Mesothelial cell of epicardium (in vitro differentiated cells): Measurements from ENCODE around the gene PROCA1. TPM values are rescaled to one million over a fixed set of nuclear protein-coding genes. Genes with fewer than 3 reads are reported as not detected.
"Not testable (repeated sequence)": the region's sequence is repeated elsewhere in the genome, so short reads cannot be mapped to it uniquely, and the experiment has no call there.

Experiments used
- DNase-seq, 2 experiments: peaks; one replicate each; pipeline ENCODE4 v3.0.0; 2021; ENCODE audit warnings: low spot score in 2 of 2; ENCODE audit not compliant: unreplicated experiment in 2 of 2
- H3K27ac Mint-ChIP-seq: 2 replicates; pipeline ENCODE4 v1.8.0; 2021; ENCODE audit warnings: mixed read lengths
- H3K27me3 Mint-ChIP-seq: 2 replicates; pipeline ENCODE4 v1.8.0; 2021; ENCODE audit warnings: low read depth, mixed read lengths
- H3K36me3 Mint-ChIP-seq: 2 replicates; pipeline ENCODE4 v1.8.0; 2021; ENCODE audit warnings: mixed read lengths
- H3K4me1 Mint-ChIP-seq: 2 replicates; pipeline ENCODE4 v1.8.0; 2021; ENCODE audit warnings: mixed read lengths
- H3K4me3 Mint-ChIP-seq: 2 replicates; pipeline ENCODE4 v1.8.0; 2021; ENCODE audit warnings: mild to moderate bottlenecking, moderate library complexity, mixed read lengths
- H3K9me3 Mint-ChIP-seq: 2 replicates; pipeline ENCODE4 v1.8.0; 2021; ENCODE audit warnings: mixed read lengths
- total RNA-seq: library from RNA; stranded (reverse); gene quantifications from 3 replicates; pipeline ENCODE4 v1.2.1, GENCODE V29; 2021
- TF ChIP-seq, protein P1 (sequence below): fragments of 200-600 bp; sonication (generic); IDR thresholded peaks from one replicate; pipeline ENCODE4 v1.5.0; 2021; ENCODE audit warnings: antibody characterized with exemption; ENCODE audit not compliant: unreplicated experiment

Gene PROCA1
- total RNA-seq, 1 donor from 2014 or later: 11.7 TPM

- peak overlapping the region; percentile 100 for H3K27ac Mint-ChIP-seq
- no peak for DNase-seq
- peaks cover 9% of the 10 kb centered on the region for H3K9me3 Mint-ChIP-seq
- TF ChIP-seq, protein P1, sequence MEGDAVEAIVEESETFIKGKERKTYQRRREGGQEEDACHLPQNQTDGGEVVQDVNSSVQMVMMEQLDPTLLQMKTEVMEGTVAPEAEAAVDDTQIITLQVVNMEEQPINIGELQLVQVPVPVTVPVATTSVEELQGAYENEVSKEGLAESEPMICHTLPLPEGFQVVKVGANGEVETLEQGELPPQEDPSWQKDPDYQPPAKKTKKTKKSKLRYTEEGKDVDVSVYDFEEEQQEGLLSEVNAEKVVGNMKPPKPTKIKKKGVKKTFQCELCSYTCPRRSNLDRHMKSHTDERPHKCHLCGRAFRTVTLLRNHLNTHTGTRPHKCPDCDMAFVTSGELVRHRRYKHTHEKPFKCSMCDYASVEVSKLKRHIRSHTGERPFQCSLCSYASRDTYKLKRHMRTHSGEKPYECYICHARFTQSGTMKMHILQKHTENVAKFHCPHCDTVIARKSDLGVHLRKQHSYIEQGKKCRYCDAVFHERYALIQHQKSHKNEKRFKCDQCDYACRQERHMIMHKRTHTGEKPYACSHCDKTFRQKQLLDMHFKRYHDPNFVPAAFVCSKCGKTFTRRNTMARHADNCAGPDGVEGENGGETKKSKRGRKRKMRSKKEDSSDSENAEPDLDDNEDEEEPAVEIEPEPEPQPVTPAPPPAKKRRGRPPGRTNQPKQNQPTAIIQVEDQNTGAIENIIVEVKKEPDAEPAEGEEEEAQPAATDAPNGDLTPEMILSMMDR: no peak
- H3K4me1 Mint-ChIP-seq: peaks cover 34% of the 10 kb centered on the region
- peaks cover 28% of the 10 kb centered on the region for H3K36me3 Mint-ChIP-seq
- H3K4me3 Mint-ChIP-seq: peak overlapping the region; percentile 98
- H3K27me3 Mint-ChIP-seq: no peaks in the 10 kb centered on the region
Observed at GRCh38 chr17:28662527-28662829, 49.2 kb downstream of the PROCA1 start.

GRCh38 chr17:28661635-28662526 lies 49.8 kb downstream of the PROCA1 start, which contains the start of the genes SDF2 and SUPT6H:
SDF2 (minus strand) TSS chr17:28661906; CDS start chr17:28661876, 30 bp downstream.
SUPT6H (plus strand) TSS chr17:28662205; CDS start chr17:28673402, 11,197 bp downstream.
- peak; percentile 83 to 94 for DNase-seq
- Mint-ChIP-seq H3K4me1 (peaks cover 34% of the 10 kb centered on the region), H3K4me3 (peak within 1 kb of the TSS; percentile 98), H3K36me3 (peaks cover 27% of the 10 kb centered on the region), H3K27ac (peak within 1 kb of the TSS; percentile 100), H3K9me3 (peaks cover 9% of the 10 kb centered on the region), H3K27me3 (no peaks in the 10 kb centered on the region)
- TF ChIP-seq, protein P1: no peak

- H3K27me3 Mint-ChIP-seq, DNase-seq, H3K27ac Mint-ChIP-seq, H3K9me3 Mint-ChIP-seq: not testable (repeated sequence)
- peaks cover 30% of the 10 kb centered on the region for H3K36me3 Mint-ChIP-seq
- peak overlapping the region; percentile 98 for H3K4me3 Mint-ChIP-seq
- peaks cover 27% of the 10 kb centered on the region for H3K4me1 Mint-ChIP-seq
Observed at GRCh38 chr17:28659497-28659881, 52.2 kb downstream of the PROCA1 start.

GRCh38 chr17:28658766-28659496 lies 52.8 kb downstream of the PROCA1 start:
- H3K36me3 Mint-ChIP-seq: peaks cover 30% of the 10 kb centered on the region
- not testable (repeated sequence) for DNase-seq, H3K27ac Mint-ChIP-seq, H3K9me3 Mint-ChIP-seq, H3K4me3 Mint-ChIP-seq, H3K27me3 Mint-ChIP-seq
- peaks cover 25% of the 10 kb centered on the region for H3K4me1 Mint-ChIP-seq

- H3K36me3 Mint-ChIP-seq: peaks cover 30% of the 10 kb centered on the region
- H3K27ac Mint-ChIP-seq, H3K4me3 Mint-ChIP-seq, DNase-seq, H3K9me3 Mint-ChIP-seq, H3K27me3 Mint-ChIP-seq: not testable (repeated sequence)
- peaks cover 21% of the 10 kb centered on the region for H3K4me1 Mint-ChIP-seq
Observed at GRCh38 chr17:28658342-28658741, 53.3 kb downstream of the PROCA1 start.

DNA sequence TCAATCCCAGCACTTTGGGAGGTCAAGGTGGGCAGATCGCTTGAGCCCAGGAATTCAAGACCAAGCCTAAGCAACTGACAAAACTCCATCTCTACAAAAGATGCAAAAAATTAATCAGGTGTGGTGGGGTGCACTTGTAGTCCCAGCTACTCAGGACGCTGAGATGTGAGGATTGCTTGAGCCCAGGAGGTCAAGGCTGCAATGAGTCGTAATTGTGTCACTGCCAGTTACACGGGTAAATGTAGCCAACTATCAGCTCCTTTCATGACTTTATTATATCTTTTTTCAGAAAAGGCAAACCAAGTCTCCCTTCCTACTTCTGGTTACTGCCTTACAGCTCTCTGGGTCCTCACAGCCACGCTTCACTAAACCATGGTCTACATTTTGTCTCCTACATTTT lies 53.9 kb downstream of the PROCA1 start:
- TF ChIP-seq, protein P1: no peak
- no peak overlapping the region for H3K4me3 Mint-ChIP-seq
- peaks cover 9% of the 10 kb centered on the region for H3K9me3 Mint-ChIP-seq
- peaks cover 30% of the 10 kb centered on the region for H3K36me3 Mint-ChIP-seq
- H3K27ac Mint-ChIP-seq: no peak overlapping the region
- peaks cover 15% of the 10 kb centered on the region for H3K4me1 Mint-ChIP-seq
- no peaks in the 10 kb centered on the region for H3K27me3 Mint-ChIP-seq
- DNase-seq: no peak

DNA sequence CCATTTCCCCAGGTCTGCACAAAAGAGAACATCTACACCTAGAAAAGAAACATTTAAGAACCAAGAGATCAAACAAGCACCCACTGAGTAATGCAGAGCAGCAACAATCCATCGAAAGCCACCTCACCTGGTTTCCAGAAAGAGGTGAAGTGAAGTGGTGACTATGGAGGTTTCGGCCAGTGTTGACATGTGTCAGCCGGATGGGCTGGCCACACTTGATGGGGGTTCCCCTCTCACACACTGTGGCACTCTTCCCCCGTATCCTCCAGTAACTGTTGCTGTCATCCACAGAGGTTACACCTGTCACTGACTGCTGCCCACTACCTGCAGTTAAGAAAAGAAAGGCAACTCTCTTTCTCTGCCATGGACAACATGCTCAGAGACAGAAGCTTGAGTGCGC lies 56.5 kb downstream of the PROCA1 start:
- Mint-ChIP-seq H3K27ac (no peak overlapping the region), H3K36me3 (peaks cover 28% of the 10 kb centered on the region), H3K27me3 (no peaks in the 10 kb centered on the region), H3K4me3 (no peak overlapping the region), H3K4me1 (peaks cover under 1% of the 10 kb centered on the region), H3K9me3 (peaks cover 4% of the 10 kb centered on the region)
- DNase-seq: no peak
- TF ChIP-seq, protein P1: no peak
